ENCODE results near the gene ASB9.

DNA sequence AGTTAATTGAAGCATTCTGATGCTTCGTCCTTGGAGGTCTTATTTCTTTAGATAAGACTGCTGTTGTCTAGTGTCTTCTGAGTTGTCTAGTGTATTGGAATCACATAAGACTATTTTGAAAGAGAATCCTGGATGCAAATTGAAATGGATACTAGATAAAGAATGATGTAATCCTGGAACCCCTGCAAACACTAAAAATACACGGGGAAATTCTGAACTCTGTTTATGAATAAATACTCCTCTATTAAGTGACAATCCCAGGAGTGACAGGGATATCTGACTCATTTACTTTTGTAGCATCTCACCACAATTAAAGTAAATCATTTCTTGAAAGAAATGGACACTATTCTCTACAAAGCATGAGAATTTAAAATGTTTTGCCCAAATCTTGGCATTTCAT lies 44.6 kb upstream of the ASB9 start:
- TF ChIP-seq CTCF (IDR thresholded peaks at IDR 0.05) (no peak), POLR2A (IDR thresholded peaks at IDR 0.05) (no peak)
